ENCODE measurements around the gene SORCS1. TPM values are rescaled to one million over a fixed set of nuclear protein-coding genes. Genes with fewer than 3 reads are reported as not detected.

Gene SORCS1
- total RNA-seq, 1 experiment from 2014 or later, result not detected

GRCh38 chr10:107002068-107002467 is 162.4 kb downstream of the SORCS1 start:
- H3K79me2 ChIP-seq (ENCODE audit: insufficient read depth, low read length), result no peaks in the 10 kb centered on the region
- H3K9me3 ChIP-seq (ENCODE audit: control insufficient read depth in 1 of 2, insufficient read depth in 1 of 2, low read depth in 1 of 2, low read length in 2 of 2), result peaks cover 42 to 43% of the 10 kb centered on the region in 2 experiments
- no peak overlapping the region for H2AFZ ChIP-seq (ENCODE audit: low read depth, low read length, poor library complexity, severe bottlenecking)
- H3K4me2 ChIP-seq (ENCODE audit: low read length), result no peak overlapping the region
- POLR2A ChIA-PET, result no interaction called here
- no peaks in the 10 kb centered on the region for H4K20me1 ChIP-seq (ENCODE audit: insufficient read depth)
- no peak for ATAC-seq
- no peaks in the 10 kb centered on the region for H3K27me3 ChIP-seq (ENCODE audit: insufficient read depth, low read length)
- H3K27ac ChIP-seq (ENCODE audit: low read depth, low read length), result no peak overlapping the region
- CTCF ChIA-PET, result no interaction called here
- RAD21 ChIA-PET (ENCODE audit: low non-redundant PET in 1 of 2, low total read pairs in 2 of 2, uncharacterized antibody in 2 of 2, unreplicated experiment in 2 of 2), result no interaction called here
- H3K4me3 ChIP-seq (replicated peaks in 1 of 2; ENCODE audit: low read depth in 1 of 2, low read length in 2 of 2), result no peak overlapping the region
- no TSS peak for BruUV-seq (replicated peaks)
- TF ChIP-seq SRF (IDR thresholded peaks at IDR 0.05; ENCODE audit: low read depth) (no peak), POLR2A (IDR thresholded peaks at IDR 0.05; ENCODE audit: borderline replicate concordance, extremely low read depth, insufficient read depth, insufficient read length) (no peak), EZH2phosphoT487 (IDR thresholded peaks at IDR 0.05; ENCODE audit: borderline replicate concordance) (no peak), SP1 (IDR thresholded peaks at IDR 0.05; ENCODE audit: low read depth) (no peak), POLR2AphosphoS5 (IDR thresholded peaks at IDR 0.05; ENCODE audit: low read depth, low read length) (no peak), CEBPB (IDR thresholded peaks at IDR 0.05; ENCODE audit: low read depth) (no peak), REST (IDR thresholded peaks at IDR 0.05; ENCODE audit: low read depth) (no peak), ZNF274 (IDR thresholded peaks at IDR 0.05; ENCODE audit: low read depth, low read length) (no peak), FOSL1 (IDR thresholded peaks at IDR 0.05; ENCODE audit: low read depth) (no peak), CBX3 (IDR thresholded peaks at IDR 0.05; ENCODE audit: low read depth) (no peak), RAD21 (IDR thresholded peaks at IDR 0.05; ENCODE audit: low read depth) (no peak), EZH2 (IDR thresholded peaks at IDR 0.05) (no peak), ZFX (IDR thresholded peaks at IDR 0.05) (no peak), ZBTB33 (IDR thresholded peaks at IDR 0.05; ENCODE audit: extremely low read depth, insufficient replicate concordance, low read length) (no peak), SIN3A (IDR thresholded peaks at IDR 0.05; ENCODE audit: low read depth) (no peak), YY1 (IDR thresholded peaks at IDR 0.05; ENCODE audit: extremely low read depth, insufficient replicate concordance, low read depth, low read length) (no peak)
- intact Hi-C loops (cut with micrococcal nuclease), result no loop called here
- no peak for DNase-seq (ENCODE audit: low read depth, low spot score)
- no peak overlapping the region for H3K9ac ChIP-seq (ENCODE audit: low read length)
- H3K4me1 ChIP-seq (ENCODE audit: control insufficient read depth in 1 of 2, insufficient read depth in 2 of 2, low read length in 2 of 2), result no peaks in the 10 kb centered on the region
- no peaks in the 10 kb centered on the region for H3K36me3 ChIP-seq (ENCODE audit: control insufficient read depth in 1 of 2, insufficient read depth in 2 of 2, low read length in 2 of 2)
- H3K9me2 ChIP-seq (ENCODE audit: insufficient read depth), result no peaks in the 10 kb centered on the region

Data from HCT116 (cell line).